GM21526 (cell line): ENCODE results near the gene TDRD7.

Source experiments
- ATAC-seq: cut with Tn5 transposase; IDR thresholded peaks from one replicate; pipeline ENCODE4 v1.9.1; 2021; ENCODE audit warnings: moderate library complexity; ENCODE audit not compliant: unreplicated experiment, low FRiP score

Gene TDRD7

GRCh38 chr9:97411789-97412625 lies at the start of gene TDRD7:
Gene TDRD7, plus strand, starts transcription at chr9:97412096. Its CDS starts 16,370 bp downstream, at chr9:97428466.
- ATAC-seq: peak; percentile 74

- no peak for ATAC-seq
Observed at GRCh38 chr9:97362777-97363545, 48.9 kb upstream of the TDRD7 start.

GRCh38 chr9:97363661-97364299 lies 48.1 kb upstream of the TDRD7 start:
- ATAC-seq: no peak

GRCh38 chr9:97364769-97365490 lies 47.0 kb upstream of the TDRD7 start:
- no peak for ATAC-seq

GRCh38 chr9:97365634-97366033 lies 46.3 kb upstream of the TDRD7 start:
- ATAC-seq: no peak

- ATAC-seq: no peak
Observed at GRCh38 chr9:97366476-97366875, 45.4 kb upstream of the TDRD7 start.

GRCh38 chr9:97366889-97367288 lies 45.0 kb upstream of the TDRD7 start:
- no peak for ATAC-seq

- ATAC-seq: no peak
Observed at GRCh38 chr9:97367729-97368128, 44.2 kb upstream of the TDRD7 start.

- ATAC-seq: no peak
Observed at GRCh38 chr9:97368964-97369363, 42.9 kb upstream of the TDRD7 start.

GRCh38 chr9:97372580-97372979 lies 39.3 kb upstream of the TDRD7 start:
- ATAC-seq: no peak

- ATAC-seq: no peak
Observed at GRCh38 chr9:97373331-97373730, 38.6 kb upstream of the TDRD7 start.

GRCh38 chr9:97374811-97375210 lies 37.1 kb upstream of the TDRD7 start:
- ATAC-seq: no peak

- ATAC-seq: no peak
Observed at GRCh38 chr9:97376902-97377301, 35.0 kb upstream of the TDRD7 start.

GRCh38 chr9:97382099-97382718 lies 29.7 kb upstream of the TDRD7 start:
- no peak for ATAC-seq

- ATAC-seq: no peak
Observed at GRCh38 chr9:97384406-97385262, 27.3 kb upstream of the TDRD7 start.

GRCh38 chr9:97385626-97386264 lies 26.2 kb upstream of the TDRD7 start:
- ATAC-seq: no peak

- no peak for ATAC-seq
Observed at GRCh38 chr9:97386265-97386633, 25.6 kb upstream of the TDRD7 start.

GRCh38 chr9:97386733-97387503 lies 25.0 kb upstream of the TDRD7 start:
- no peak for ATAC-seq
